HEK293T (cell line): Measurements from ENCODE around the gene PKM.

Experiments
- CTCF ChIA-PET: fragments of 350-600 bp; formaldehyde crosslinking; extraction: SDS; loops from one replicate; lab custom pipeline; 2021; ENCODE audit warnings: antibody characterized with exemption, inconsistent platforms; lab: Yijun Ruan, JAX
- POLR2A ChIA-PET: fragments of 350-600 bp; formaldehyde crosslinking; extraction: SDS; loops from one replicate; lab custom pipeline; 2020; ENCODE audit warnings: antibody characterized with exemption, inconsistent platforms; lab: Yijun Ruan, JAX
- DNase-seq: peaks from one replicate; pipeline ENCODE4 v3.0.0; 2012; ENCODE audit warnings: mixed read lengths; ENCODE audit errors: extremely low spot score
- ARNT ChIP-seq: fragments of 450-650 bp; IDR thresholded peaks from 2 replicates; pipeline ENCODE4 v1.6.1; 2017; ENCODE audit warnings: mild to moderate bottlenecking
- BHLHE40 ChIP-seq: fragments of 450-650 bp; IDR thresholded peaks from 2 replicates; pipeline ENCODE4 v1.6.1; 2016; ENCODE audit warnings: mild to moderate bottlenecking, moderate library complexity, borderline replicate concordance
- CTBP1 ChIP-seq: fragments of 450-650 bp; IDR thresholded peaks from 2 replicates; pipeline ENCODE4 v1.6.1; 2016; ENCODE audit warnings: borderline replicate concordance
- ELF4 ChIP-seq: fragments of 450-650 bp; IDR thresholded peaks from 2 replicates; pipeline ENCODE4 v1.6.1; 2017; ENCODE audit warnings: antibody characterized with exemption
- FOXA1 ChIP-seq: fragments of 450-650 bp; IDR thresholded peaks from 2 replicates; pipeline ENCODE4 v1.6.1; 2016; ENCODE audit warnings: mild to moderate bottlenecking
- FOXK2 ChIP-seq: fragments of 450-650 bp; IDR thresholded peaks from 2 replicates; pipeline ENCODE4 v1.6.1; 2016; ENCODE audit warnings: mild to moderate bottlenecking
- FOXM1 ChIP-seq: fragments of 450-650 bp; IDR thresholded peaks from 2 replicates; pipeline ENCODE4 v1.6.1; 2017; ENCODE audit warnings: mild to moderate bottlenecking, borderline replicate concordance
- HDGF ChIP-seq: fragments of 450-650 bp; IDR thresholded peaks from 2 replicates; pipeline ENCODE4 v1.6.1; 2017; ENCODE audit warnings: antibody characterized with exemption, borderline replicate concordance
- L3MBTL2 ChIP-seq: fragments of 450-650 bp; conservative IDR thresholded peaks from 2 replicates; pipeline ENCODE4 v1.6.1; 2016; ENCODE audit warnings: mild to moderate bottlenecking
- LEF1 ChIP-seq: fragments of 450-650 bp; IDR thresholded peaks from 2 replicates; pipeline ENCODE4 v1.6.1; 2017; ENCODE audit warnings: mild to moderate bottlenecking, borderline replicate concordance
- NFRKB ChIP-seq: fragments of 450-650 bp; IDR thresholded peaks from 2 replicates; pipeline ENCODE4 v1.6.1; 2016; ENCODE audit warnings: mild to moderate bottlenecking, moderate library complexity
- PKNOX1 ChIP-seq: fragments of 450-650 bp; IDR thresholded peaks from 2 replicates; pipeline ENCODE4 v1.6.1; 2016
- SP1 ChIP-seq: fragments of 450-650 bp; IDR thresholded peaks from 2 replicates; pipeline ENCODE4 v1.6.1; 2017
- SUZ12 ChIP-seq: fragments of 450-650 bp; IDR thresholded peaks from 2 replicates; pipeline ENCODE4 v1.6.1; 2016; ENCODE audit warnings: mild to moderate bottlenecking
- TARDBP ChIP-seq: fragments of 450-650 bp; IDR thresholded peaks from 2 replicates; pipeline ENCODE4 v1.6.1; 2016
- ZNF384 ChIP-seq: fragments of 450-650 bp; IDR thresholded peaks from 2 replicates; pipeline ENCODE4 v1.6.1; 2016

Gene PKM

GRCh38 chr15:72231833-72232478, 966 bp upstream of the PKM start:
- ChIA-PET CTCF (no interaction called here), POLR2A (interaction anchor here (0.6 to 7.3 kb wide), 16 partner anchors 8 to 454 kb away, joined by 3 to 77 read pairs (median 5); partner anchors contain the start of genes BBS4, GRAMD2A, HIGD2B and MYO9A)
- DNase-seq = no peak
- no peak for TF ChIP-seq SP1
- TF ChIP-seq PKNOX1 = no peak
- no peak for TF ChIP-seq ZNF384
- no peak for TF ChIP-seq TARDBP
- TF ChIP-seq SUZ12 = no peak
- no peak for TF ChIP-seq CTBP1
- no peak for TF ChIP-seq ELF4
- no peak for TF ChIP-seq ARNT
- TF ChIP-seq NFRKB = no peak
- TF ChIP-seq BHLHE40 = no peak
- no peak for TF ChIP-seq FOXK2
- no peak for TF ChIP-seq FOXA1
- TF ChIP-seq HDGF = no peak
- TF ChIP-seq FOXM1 = no peak
- no peak for TF ChIP-seq L3MBTL2
- no peak for TF ChIP-seq LEF1

GRCh38 chr15:72230197-72231065, 559 bp downstream of the PKM start:
- POLR2A ChIA-PET = interaction anchor here (0.6 to 7.3 kb wide), 32 partner anchors 9 to 844 kb away, joined by 3 to 77 read pairs (median 5); partner anchors contain the start of genes ARIH1, BBS4, GRAMD2A and HEXA
- peak; percentile 78 for DNase-seq
- no peak for TF ChIP-seq CTBP1
- 0 out of 2 replicates have a peak, but pooled peaks have one; percentile 54 for TF ChIP-seq TARDBP
- no peak for TF ChIP-seq SP1
- no peak for TF ChIP-seq BHLHE40
- TF ChIP-seq ARNT = 0 out of 2 replicates have a peak, but pooled peaks have one; percentile 56
- no peak; the same call in 1 of the 2 replicates for TF ChIP-seq LEF1
- TF ChIP-seq L3MBTL2 = 0 out of 2 replicates have a peak, but pooled peaks have one; percentile 35
- CTCF ChIA-PET = interaction anchor here (1.3 kb wide), 1 partner anchor 30 kb away, joined by 3 read pairs; no protein-coding TSS in a partner anchor

- ChIA-PET POLR2A (interaction anchor here (0.8 to 7.3 kb wide), 22 partner anchors 9 to 845 kb away, joined by 3 to 77 read pairs (median 6); partner anchors contain the start of genes ARIH1 and GRAMD2A), CTCF (interaction anchor here (1.3 kb wide), 1 partner anchor 29 kb away, joined by 3 read pairs; no protein-coding TSS in a partner anchor)
- DNase-seq = peak; percentile 20
- TF ChIP-seq HDGF (0 out of 2 replicates have a peak, but pooled peaks have one; percentile 66), FOXK2 (no peak), L3MBTL2 (no peak), ELF4 (no peak), LEF1 (0 out of 2 replicates have a peak, but pooled peaks have one; percentile 65)
These were observed 1.1 kb downstream of the PKM start for GRCh38 chr15:72229947-72230196.

DNA sequence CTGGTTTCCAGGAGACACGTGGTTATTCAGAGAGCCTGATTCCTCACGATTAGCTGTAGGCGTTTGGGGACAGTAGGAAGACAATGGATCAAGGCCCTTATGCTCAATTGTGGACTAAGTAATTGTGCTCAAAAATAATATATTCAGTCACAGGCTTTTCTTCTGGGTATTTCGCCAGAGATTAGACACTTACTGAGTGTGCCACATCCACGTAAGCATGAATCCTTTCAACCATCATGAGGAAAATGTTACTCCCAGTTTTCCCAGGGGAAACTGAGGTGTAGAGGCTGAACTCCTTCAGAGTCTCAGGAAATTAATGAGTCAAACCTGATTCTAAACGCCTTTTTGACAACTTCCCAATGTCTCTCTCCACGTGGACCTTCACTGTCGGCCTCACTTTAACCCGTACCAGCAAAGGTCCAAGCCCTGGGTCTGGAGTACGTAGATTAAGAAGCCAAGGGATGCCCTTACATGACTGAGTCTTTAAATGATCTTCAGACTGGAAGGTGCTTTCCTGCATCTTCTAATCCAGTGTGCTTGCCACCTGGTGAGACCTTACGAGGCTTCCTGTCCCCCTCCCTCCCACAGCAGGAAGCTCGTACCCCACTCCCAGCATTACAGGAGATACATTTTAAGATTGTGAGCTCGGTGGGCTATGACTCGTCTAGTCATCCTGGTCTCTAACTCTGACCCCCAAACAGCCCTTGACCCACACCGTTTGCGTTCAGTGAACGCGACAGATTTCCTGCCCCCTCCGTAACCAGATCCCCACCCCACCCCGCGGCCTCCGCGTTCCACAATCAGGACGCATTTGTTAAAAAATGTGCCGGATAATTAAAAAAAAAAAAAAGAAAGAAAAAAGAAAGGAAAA, 1.7 kb downstream of the PKM start:
- ChIA-PET POLR2A (interaction anchor here (0.8 to 7.3 kb wide), 17 partner anchors 8 to 845 kb away, joined by 3 to 77 read pairs (median 5); partner anchors contain the start of genes ARIH1 and GRAMD2A), CTCF (interaction anchor here (1.3 kb wide), 1 partner anchor 29 kb away, joined by 3 read pairs; no protein-coding TSS in a partner anchor)
- peak; percentile 36; the same call in 1 of the 2 replicates for TF ChIP-seq L3MBTL2
- no peak for TF ChIP-seq SUZ12
- no peak for DNase-seq

- CTCF ChIA-PET = interaction anchor here (0.6 to 1.9 kb wide), 8 partner anchors 9 to 521 kb away, joined by 3 to 12 read pairs (median 4); no protein-coding TSS in a partner anchor
- TF ChIP-seq SP1 (no peak), BHLHE40 (no peak), FOXK2 (no peak), L3MBTL2 (no peak), PKNOX1 (no peak), ARNT (no peak), HDGF (no peak), ZNF384 (no peak; the same call in 1 of the 2 replicates), FOXA1 (no peak), FOXM1 (no peak), NFRKB (no peak), CTBP1 (no peak)
- POLR2A ChIA-PET = interaction anchor here (1.0 to 7.3 kb wide), 5 partner anchors 12 to 45 kb away, joined by 3 to 77 read pairs (median 14); partner anchors contain the start of gene GRAMD2A
- no peak for DNase-seq
These were observed 3.3 kb downstream of the PKM start for GRCh38 chr15:72227720-72228119.
